ENCODE measurements around the gene GATAD2A.

Gene GATAD2A

DNA sequence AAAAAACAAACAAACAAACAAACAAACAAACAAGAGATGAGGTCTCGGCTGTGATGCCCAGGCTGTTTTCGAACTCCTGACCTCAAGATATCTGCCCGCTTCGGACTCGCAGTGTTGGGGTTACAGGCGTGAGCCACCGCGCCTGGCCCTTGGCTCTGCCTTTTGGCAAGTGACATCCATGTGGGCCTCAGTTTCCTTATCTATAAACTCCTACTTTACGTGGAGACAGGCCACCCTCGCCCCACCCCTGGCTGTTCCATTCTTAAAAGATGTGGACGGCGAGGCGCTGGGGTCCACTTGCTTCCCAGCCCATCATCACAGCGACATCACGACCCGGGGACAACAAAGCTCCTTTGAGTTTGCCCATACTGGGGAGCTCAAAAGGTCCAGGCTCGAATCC is 108.2 kb downstream of the GATAD2A start:
- DNase-seq (ENCODE audit: low spot score), result no peak

GRCh38 chr19:19514215-19514657 is 108.8 kb downstream of the GATAD2A start:
- no peak for DNase-seq (ENCODE audit: low spot score)

GRCh38 chr19:19514881-19515641 is 109.6 kb downstream of the GATAD2A start, which contains the start of gene TSSK6:
Gene TSSK6, minus strand, starts transcription at chr19:19515548. Its CDS starts 121 bp downstream, at chr19:19515427.
- no peak for DNase-seq (ENCODE audit: low spot score)

- DNase-seq (ENCODE audit: low spot score), result peak; percentile 93
These were observed 110.4 kb downstream of the GATAD2A start, which contains the start of gene NDUFA13 for GRCh38 chr19:19515642-19516519. Gene NDUFA13, plus strand, starts transcription at chr19:19516225. Its CDS starts 14 bp downstream, at chr19:19516239.

GRCh38 chr19:19517235-19517619 is 111.8 kb downstream of the GATAD2A start:
- DNase-seq (ENCODE audit: low spot score), result no peak

GRCh38 chr19:19520989-19521388 is 115.5 kb downstream of the GATAD2A start:
- no peak for DNase-seq (ENCODE audit: low spot score)

DNA sequence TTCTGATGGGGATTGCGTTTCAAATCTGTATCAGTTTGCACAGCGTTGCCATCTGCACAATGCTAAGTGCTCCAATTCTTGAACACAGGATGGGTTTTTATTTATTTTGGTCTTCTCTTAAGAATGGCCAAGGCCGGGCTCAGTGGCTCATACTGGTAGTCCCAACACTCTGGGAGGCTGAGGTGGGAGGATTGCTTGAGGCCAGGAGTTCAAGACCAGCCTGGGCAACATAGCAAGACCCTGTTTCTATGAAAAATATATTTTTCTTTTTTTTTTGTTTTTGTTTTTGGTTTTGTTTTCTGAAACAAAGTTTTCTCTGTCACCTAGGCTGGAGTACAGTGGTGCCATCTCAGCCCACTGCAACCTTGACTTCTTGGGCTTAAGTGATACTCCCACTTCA is 117.7 kb downstream of the GATAD2A start:
- DNase-seq (ENCODE audit: low spot score), result no peak

- DNase-seq (ENCODE audit: low spot score), result no peak
These were observed 118.6 kb downstream of the GATAD2A start for GRCh38 chr19:19524053-19524452.

GRCh38 chr19:19525611-19526380 is 120.3 kb downstream of the GATAD2A start:
- DNase-seq (ENCODE audit: low spot score), result no peak

DNA sequence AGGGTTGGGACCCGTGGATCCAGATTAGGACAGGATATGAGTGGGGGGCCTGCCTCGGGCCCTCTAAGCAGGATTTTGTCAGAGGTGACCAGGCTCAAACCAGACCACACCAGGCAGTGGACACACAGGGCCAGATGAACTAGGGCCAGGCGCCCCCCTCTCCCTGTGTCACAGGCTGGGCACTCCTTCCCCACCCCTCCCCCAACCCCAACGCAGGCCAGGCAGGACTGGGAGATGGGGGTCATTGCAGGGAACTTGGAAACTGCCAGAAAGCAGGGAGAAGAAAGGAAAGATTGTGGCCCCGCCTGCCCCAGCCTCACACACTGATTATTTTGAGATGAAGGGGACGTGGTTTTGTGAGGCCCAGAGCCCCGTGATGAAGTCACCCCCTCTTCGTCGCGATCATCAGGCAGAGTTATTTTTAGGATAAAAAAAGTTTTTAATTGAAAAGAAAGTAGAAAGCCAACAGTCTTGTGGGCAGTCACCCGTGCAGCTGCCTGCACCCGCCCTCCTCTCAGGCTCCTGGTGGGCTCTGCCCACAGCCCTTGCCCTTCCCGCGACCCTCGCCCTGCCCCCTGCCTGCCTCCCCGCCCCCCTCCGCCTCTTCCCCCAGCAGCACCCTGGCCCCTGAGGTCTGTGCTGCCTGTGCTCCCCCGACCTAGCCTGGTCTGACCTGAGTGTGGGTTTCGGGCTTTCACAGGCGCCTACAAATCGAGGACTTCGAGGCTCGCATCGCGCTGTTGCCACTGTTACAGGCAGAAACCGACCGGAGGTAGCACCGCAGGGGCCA is 121.3 kb downstream of the GATAD2A start:
- no peak for DNase-seq (ENCODE audit: low spot score)

- DNase-seq (ENCODE audit: low spot score), result no peak
These were observed 121.8 kb downstream of the GATAD2A start for GRCh38 chr19:19527371-19527656.

DNA sequence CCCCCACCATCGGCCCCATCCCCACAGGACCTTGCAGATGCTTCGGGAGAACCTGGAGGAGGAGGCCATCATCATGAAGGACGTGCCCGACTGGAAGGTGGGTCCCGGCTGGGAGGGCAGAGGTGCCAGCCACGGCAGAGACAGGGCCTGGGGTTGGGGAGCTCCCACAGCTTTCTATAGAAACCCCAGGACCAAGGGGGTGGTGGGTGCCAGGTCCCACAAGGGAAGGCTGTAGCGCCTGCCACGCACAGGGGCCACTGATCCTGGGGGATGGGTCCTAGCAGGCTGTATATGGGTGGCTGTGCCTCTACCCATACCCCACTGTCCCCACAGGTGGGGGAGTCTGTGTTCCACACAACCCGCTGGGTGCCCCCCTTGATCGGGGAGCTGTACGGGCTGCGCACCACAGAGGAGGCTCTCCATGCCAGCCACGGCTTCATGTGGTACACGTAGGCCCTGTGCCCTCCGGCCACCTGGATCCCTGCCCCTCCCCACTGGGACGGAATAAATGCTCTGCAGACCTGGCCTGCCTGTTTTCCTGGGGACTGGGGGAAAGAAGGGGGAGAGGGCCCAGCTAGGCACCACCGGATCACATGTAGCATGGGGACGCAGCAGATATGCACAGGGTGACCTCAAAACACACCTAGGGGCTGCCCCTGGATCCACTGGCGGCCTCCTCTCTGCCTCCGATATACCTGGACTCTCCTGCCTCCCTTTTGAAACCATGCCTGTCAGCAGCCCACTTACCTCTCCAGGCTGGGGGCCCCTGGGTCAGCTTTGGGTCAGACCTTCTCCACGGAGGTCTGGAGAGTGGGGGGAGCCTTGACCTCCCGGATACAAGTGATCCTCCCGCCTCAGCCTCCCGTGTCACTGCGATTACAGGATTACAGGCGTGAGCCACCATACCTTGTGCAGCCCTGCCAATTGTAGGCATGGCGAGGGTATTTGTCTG is 122.5 kb downstream of the GATAD2A start:
- no peak for DNase-seq (ENCODE audit: low spot score)

DNA sequence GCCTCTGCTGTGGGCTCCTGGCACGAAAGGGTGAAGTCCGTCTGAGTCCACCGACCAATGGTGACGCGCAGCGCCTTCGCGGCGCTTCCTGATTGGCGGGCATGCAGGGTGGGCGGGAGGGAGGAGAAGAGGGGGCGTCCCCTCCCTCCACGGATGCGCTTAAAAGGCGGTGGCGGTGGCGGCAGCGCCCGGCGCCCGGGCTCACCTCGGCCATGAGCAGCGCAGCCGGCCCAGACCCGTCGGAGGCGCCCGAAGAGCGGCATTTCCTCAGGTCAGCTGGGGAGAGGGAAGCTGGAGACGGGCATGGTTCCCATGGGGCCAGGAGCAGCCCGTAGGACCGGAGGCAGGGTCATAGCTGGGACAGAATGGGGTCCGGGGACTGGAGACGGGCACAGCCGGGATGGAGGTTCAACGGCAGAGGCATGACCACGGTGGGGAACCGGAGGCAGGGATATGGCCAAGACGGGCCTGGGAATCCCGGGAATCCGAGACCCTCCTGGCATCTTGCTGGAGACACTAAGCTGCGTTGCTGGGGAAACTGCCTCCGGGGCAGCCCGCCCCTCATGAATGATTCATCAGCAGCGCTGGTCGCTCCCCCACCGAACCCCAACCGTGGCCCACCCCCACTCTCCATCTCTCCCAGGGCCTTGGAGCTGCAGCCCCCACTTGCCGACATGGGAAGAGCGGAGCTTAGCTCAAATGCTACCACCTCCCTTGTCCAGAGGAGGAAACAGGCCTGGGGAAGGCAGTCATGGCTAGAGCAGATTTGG is 123.4 kb downstream of the GATAD2A start, which contains the start of gene YJEFN3:
Gene YJEFN3 (plus strand): TSS at position 191 of the 770 bp plus-strand sequence. CDS start 22 bp downstream, at position 213.
- peak; percentile 82 for DNase-seq (ENCODE audit: low spot score)

DNA sequence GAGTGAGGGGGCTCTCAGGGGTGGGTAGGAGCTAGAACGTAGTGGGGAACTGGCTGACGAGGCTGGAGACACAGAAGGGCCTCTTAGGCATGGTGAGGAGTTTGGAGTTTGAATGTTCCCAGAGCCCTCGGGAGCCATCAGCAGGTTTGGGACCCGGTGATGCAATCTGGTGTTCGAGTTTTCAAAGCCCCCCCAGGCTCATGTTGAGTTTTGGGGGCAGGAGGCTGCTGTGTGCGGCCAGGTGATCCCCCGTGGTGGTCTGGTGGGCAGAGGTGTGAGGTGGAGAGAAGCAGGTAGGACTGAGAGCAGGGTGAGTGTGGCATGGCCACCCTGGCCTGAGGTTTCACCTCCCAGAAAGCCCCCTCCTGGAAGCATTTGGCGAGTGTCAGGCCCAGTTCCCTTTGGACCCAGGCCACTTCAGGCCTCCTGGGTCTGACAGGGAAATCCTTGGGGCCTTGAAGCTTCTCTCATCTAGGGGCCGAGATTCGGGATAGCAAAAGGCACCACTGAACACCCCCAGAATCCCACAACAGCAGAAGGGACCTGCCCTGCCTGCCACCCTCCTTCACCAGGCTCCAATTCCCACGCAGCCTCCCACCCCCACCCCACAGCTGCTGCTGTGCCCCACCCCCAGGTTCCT is 124.4 kb downstream of the GATAD2A start:
- DNase-seq (ENCODE audit: low spot score), result no peak

DNA sequence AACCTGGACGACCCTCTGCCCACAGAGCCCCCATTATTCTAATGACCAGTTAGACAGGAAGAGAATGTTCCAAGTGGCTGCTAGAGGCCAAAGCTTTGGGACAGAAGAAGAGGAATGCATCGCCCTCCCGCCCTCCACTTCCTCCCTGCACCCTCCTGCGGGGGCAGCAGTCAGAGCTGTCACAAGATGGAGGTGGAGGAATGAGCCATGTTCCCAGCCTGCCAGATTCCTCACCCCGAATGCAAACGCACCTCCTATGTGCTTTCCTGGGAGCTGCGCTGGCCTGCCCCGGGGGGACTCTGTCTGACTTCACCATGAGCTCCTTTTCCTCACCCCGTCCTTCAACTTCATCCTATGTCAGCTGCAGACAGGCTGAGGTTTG is 124.9 kb downstream of the GATAD2A start:
- peak; percentile 61 for DNase-seq (ENCODE audit: low spot score)

GRCh38 chr19:19530889-19531288 is 125.4 kb downstream of the GATAD2A start:
- DNase-seq (ENCODE audit: low spot score), result no peak

GRCh38 chr19:19531951-19532805 is 126.7 kb downstream of the GATAD2A start:
- peak; percentile 80 for DNase-seq (ENCODE audit: low spot score)

Measured in Ammon's horn (tissue), 1 donor.